Measurements from ENCODE around the gene FRY.

The FRY gene

GRCh38 chr13:32222046-32222676 is 190.6 kb downstream of the FRY start:
- Histone ChIP-seq H3K4me3 (no peak overlapping the region), H3K27ac (no peak overlapping the region)
- DNase-seq (ENCODE audit: low spot score) = no peak
- no peak for TF ChIP-seq CTCF (IDR thresholded peaks at IDR 0.05)

- no peak for TF ChIP-seq CTCF (IDR thresholded peaks at IDR 0.05)
- Histone ChIP-seq H3K4me3 (no peak overlapping the region), H3K27ac (peak overlapping the region; percentile 27 to 34)
- DNase-seq (ENCODE audit: low spot score) = no peak
Measured at GRCh38 chr13:32224916-32225315, 193.3 kb downstream of the FRY start.

GRCh38 chr13:32225481-32225931 is 193.9 kb downstream of the FRY start:
- no peak for TF ChIP-seq CTCF (IDR thresholded peaks at IDR 0.05)
- peak overlapping the region; percentile 27 to 34 for H3K27ac ChIP-seq
- H3K4me3 ChIP-seq = no peak overlapping the region
- no peak for DNase-seq (ENCODE audit: low spot score)

GRCh38 chr13:32228330-32229041 is 196.9 kb downstream of the FRY start:
- no peak for TF ChIP-seq CTCF (IDR thresholded peaks at IDR 0.05)
- no peak overlapping the region for H3K27ac ChIP-seq

GRCh38 chr13:32229443-32229842 is 197.9 kb downstream of the FRY start:
- no peak for DNase-seq (ENCODE audit: low spot score)
- Histone ChIP-seq H3K27ac (no peak overlapping the region), H3K4me3 (no peak overlapping the region)
- TF ChIP-seq CTCF (IDR thresholded peaks at IDR 0.05) = no peak

More at GRCh38 chr13:32228330-32229041, 196.9 kb downstream of the FRY start:
- no peak for DNase-seq (ENCODE audit: low spot score)
- H3K4me3 ChIP-seq = no peak overlapping the region

- Histone ChIP-seq H3K4me3 (no peak overlapping the region), H3K27ac (no peak overlapping the region)
- TF ChIP-seq CTCF (IDR thresholded peaks at IDR 0.05) = no peak
- no peak for DNase-seq (ENCODE audit: low spot score)
Measured at GRCh38 chr13:32232263-32232662, 200.7 kb downstream of the FRY start.

- Histone ChIP-seq H3K4me3 (no peak overlapping the region), H3K27ac (no peak overlapping the region)
- no peak for DNase-seq (ENCODE audit: low spot score)
- no peak for TF ChIP-seq CTCF (IDR thresholded peaks at IDR 0.05)
Measured at GRCh38 chr13:32233062-32233461, 201.5 kb downstream of the FRY start.
